ACC112 (cell line): ENCODE results near the gene APLN.

ENCODE experiments used
- H2AFZ ChIP-seq: fragments of 200-600 bp; sonication (generic); one replicate; pipeline ENCODE4 v1.6.0; 2017; ENCODE audit warnings: antibody characterized with exemption, low read length; ENCODE audit not compliant: unreplicated experiment
- H3K27ac ChIP-seq: fragments of 200-600 bp; sonication (generic); 2 replicates; pipeline ENCODE4 v1.5.1; 2014; ENCODE audit warnings: low read depth, mild to moderate bottlenecking, antibody characterized with exemption, low read length, moderate library complexity
- H3K27me3 ChIP-seq: fragments of 200-600 bp; sonication (generic); 2 replicates; pipeline ENCODE4 v1.6.1; 2014; ENCODE audit warnings: mild to moderate bottlenecking, antibody characterized with exemption, low read length, moderate library complexity, mixed read lengths; ENCODE audit not compliant: insufficient read depth
- H3K36me3 ChIP-seq: fragments of 200-600 bp; sonication (generic); 2 replicates; pipeline ENCODE4 v1.6.1; 2016; ENCODE audit warnings: mild to moderate bottlenecking, antibody characterized with exemption, low read length, moderate library complexity, mixed read lengths; ENCODE audit not compliant: insufficient read depth
- H3K4me1 ChIP-seq: fragments of 200-600 bp; sonication (generic); one replicate; pipeline ENCODE4 v1.6.1; 2016; ENCODE audit warnings: low read length, mixed read lengths; ENCODE audit not compliant: insufficient read depth, unreplicated experiment, control insufficient read depth
- H3K4me3 ChIP-seq: fragments of 200-600 bp; sonication (generic); 2 replicates; pipeline ENCODE4 v1.5.1; 2014; ENCODE audit warnings: mild to moderate bottlenecking, low read depth, low read length
- H3K79me2 ChIP-seq: fragments of 200-600 bp; sonication (generic); one replicate; pipeline ENCODE4 v1.6.0; 2016; ENCODE audit warnings: low read length; ENCODE audit not compliant: control insufficient read depth, unreplicated experiment, insufficient read depth

APLN gene

GRCh38 chrX:129650821-129651510 is 3.8 kb downstream of the APLN start:
- H3K4me3 ChIP-seq: no peak overlapping the region
- H3K79me2 ChIP-seq: no peaks in the 10 kb centered on the region
- no peaks in the 10 kb centered on the region for H3K27me3 ChIP-seq
- no peak overlapping the region for H2AFZ ChIP-seq
- H3K27ac ChIP-seq: no peak overlapping the region
- no peaks in the 10 kb centered on the region for H3K36me3 ChIP-seq
- H3K4me1 ChIP-seq: peaks cover 2% of the 10 kb centered on the region

DNA sequence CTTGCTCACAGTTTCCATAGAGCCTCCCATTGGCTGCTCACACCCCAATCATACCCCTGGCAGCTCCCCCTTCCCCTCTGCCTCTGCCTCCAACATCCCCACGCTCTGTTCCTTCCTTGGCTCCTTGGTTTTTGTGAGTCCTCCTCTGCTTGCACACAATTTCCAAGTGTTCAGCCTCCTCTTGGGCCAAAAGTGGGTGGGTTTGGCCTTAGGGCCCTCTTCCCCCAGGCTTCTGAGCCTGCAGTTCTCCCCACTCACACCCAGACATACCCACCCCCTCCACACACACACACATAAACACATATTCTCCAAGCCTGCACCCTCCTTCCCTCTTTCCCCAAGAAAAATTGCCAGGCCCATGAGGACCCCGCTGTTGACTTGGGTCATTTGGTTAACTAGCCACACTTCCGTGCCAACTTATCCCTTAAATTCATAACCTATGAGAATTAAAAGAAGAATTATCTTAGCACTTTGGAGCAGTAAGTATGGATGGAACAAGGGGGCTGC is 4.5 kb downstream of the APLN start:
- peaks cover 2% of the 10 kb centered on the region for H3K4me1 ChIP-seq
- H2AFZ ChIP-seq: no peak overlapping the region
- H3K36me3 ChIP-seq: no peaks in the 10 kb centered on the region
- no peaks in the 10 kb centered on the region for H3K27me3 ChIP-seq
- no peak overlapping the region for H3K27ac ChIP-seq
- H3K4me3 ChIP-seq: no peak overlapping the region
- H3K79me2 ChIP-seq: no peaks in the 10 kb centered on the region

- Histone ChIP-seq H3K4me1 (peaks cover 2% of the 10 kb centered on the region), H2AFZ (no peak overlapping the region), H3K36me3 (no peaks in the 10 kb centered on the region), H3K4me3 (no peak overlapping the region), H3K79me2 (no peaks in the 10 kb centered on the region), H3K27ac (no peak overlapping the region), H3K27me3 (no peaks in the 10 kb centered on the region)
Observed at GRCh38 chrX:129649268-129650182, 5.2 kb downstream of the APLN start.

- H3K4me1 ChIP-seq: peaks cover 2% of the 10 kb centered on the region
- H3K27me3 ChIP-seq: no peaks in the 10 kb centered on the region
- H3K4me3 ChIP-seq: no peak overlapping the region
- H2AFZ ChIP-seq: no peak overlapping the region
- H3K27ac ChIP-seq: no peak overlapping the region
- no peaks in the 10 kb centered on the region for H3K79me2 ChIP-seq
- H3K36me3 ChIP-seq: no peaks in the 10 kb centered on the region
Observed at GRCh38 chrX:129648514-129649267, 6.1 kb downstream of the APLN start.

GRCh38 chrX:129647418-129648410 is 7.0 kb downstream of the APLN start:
- Histone ChIP-seq H2AFZ (no peak overlapping the region), H3K4me3 (no peak overlapping the region), H3K79me2 (no peaks in the 10 kb centered on the region), H3K36me3 (no peaks in the 10 kb centered on the region), H3K27ac (no peak overlapping the region), H3K27me3 (no peaks in the 10 kb centered on the region), H3K4me1 (peaks cover 4% of the 10 kb centered on the region)

DNA sequence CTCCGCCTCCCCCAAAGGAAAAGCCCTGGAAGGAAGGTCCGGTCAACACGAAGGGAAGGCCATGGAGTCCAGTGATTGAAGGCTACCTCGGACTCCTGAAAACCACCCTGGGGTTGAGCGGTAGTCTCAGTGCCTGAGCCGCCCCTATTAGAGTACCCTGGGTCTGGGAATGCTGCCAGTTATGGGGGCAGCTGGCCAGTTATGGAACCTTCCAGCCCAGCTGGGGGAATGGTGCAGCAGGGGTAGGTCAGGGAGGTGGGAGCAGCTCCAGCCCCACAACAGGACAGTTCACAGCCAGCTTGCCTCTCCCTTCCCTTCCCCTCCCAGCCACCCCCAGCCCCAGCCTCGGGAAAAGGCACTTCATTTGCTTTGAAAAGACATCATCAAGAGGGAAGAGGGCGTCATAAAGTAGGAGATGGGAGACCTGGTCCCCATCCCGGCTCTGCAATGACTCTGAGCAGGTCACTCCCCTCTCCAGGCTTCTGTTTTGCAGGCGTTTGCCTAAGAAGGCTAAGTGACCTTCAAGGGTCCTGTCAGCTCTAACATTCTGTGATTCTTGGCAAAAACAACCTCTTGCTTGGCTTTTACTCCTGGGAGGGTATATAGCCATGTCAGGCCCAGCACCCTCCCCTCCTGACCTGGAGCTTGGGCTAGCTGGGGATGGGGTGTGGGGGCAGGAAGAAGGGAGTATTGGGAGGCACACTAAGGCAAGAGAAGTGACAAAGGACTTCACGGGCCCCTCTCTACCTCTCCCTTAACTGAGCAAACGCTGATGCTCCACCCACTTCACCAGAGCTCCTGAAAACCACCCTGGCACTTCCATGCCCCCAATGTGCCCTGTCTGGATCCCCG is 8.0 kb downstream of the APLN start:
- Histone ChIP-seq H3K36me3 (no peaks in the 10 kb centered on the region), H2AFZ (no peak overlapping the region), H3K27ac (no peak overlapping the region), H3K79me2 (no peaks in the 10 kb centered on the region), H3K4me3 (no peak overlapping the region), H3K27me3 (no peaks in the 10 kb centered on the region), H3K4me1 (peaks cover 7% of the 10 kb centered on the region)

DNA sequence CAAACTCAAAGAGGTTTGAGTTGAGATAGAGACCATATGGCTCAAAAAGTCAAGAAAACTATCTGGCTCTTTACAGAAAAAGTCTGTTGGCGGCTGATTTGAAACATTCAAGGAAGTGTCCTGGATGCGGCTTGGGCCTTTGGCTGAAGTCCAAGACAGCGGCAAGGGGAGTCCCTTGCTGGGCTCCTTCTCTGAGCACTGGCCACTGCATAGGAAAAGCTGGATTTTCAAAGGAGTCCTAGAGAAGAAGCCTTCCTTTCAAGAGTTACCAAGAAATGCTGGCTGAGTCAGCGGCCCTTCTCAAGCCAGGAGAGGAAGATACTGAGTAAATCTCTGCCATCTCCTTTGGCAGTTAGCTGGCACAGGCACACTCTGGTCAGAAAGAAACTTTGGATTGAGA is 12.1 kb downstream of the APLN start:
- H3K27ac ChIP-seq: no peak overlapping the region
- no peak overlapping the region for H2AFZ ChIP-seq
- H3K27me3 ChIP-seq: no peaks in the 10 kb centered on the region
- H3K4me1 ChIP-seq: peaks cover 8% of the 10 kb centered on the region
- no peaks in the 10 kb centered on the region for H3K79me2 ChIP-seq
- no peak overlapping the region for H3K4me3 ChIP-seq
- no peaks in the 10 kb centered on the region for H3K36me3 ChIP-seq

GRCh38 chrX:129641941-129642340 is 12.8 kb downstream of the APLN start:
- no peak overlapping the region for H2AFZ ChIP-seq
- H3K4me3 ChIP-seq: no peak overlapping the region
- H3K4me1 ChIP-seq: peaks cover 9% of the 10 kb centered on the region
- H3K79me2 ChIP-seq: no peaks in the 10 kb centered on the region
- no peaks in the 10 kb centered on the region for H3K27me3 ChIP-seq
- H3K27ac ChIP-seq: no peak overlapping the region
- H3K36me3 ChIP-seq: no peaks in the 10 kb centered on the region

- Histone ChIP-seq H3K27ac (no peak overlapping the region), H3K27me3 (no peaks in the 10 kb centered on the region), H3K4me1 (peaks cover 9% of the 10 kb centered on the region), H2AFZ (no peak overlapping the region), H3K36me3 (no peaks in the 10 kb centered on the region), H3K79me2 (no peaks in the 10 kb centered on the region), H3K4me3 (no peak overlapping the region)
Observed at GRCh38 chrX:129641469-129641868, 13.3 kb downstream of the APLN start.
